GM23248 (cell line): ENCODE results near the gene CLIP4.

Source experiments
- EZH2 ChIP-seq: fragments of 200-600 bp; sonication (generic); IDR thresholded peaks from 2 replicates; pipeline ENCODE4 v1.6.1; 2018; ENCODE audit warnings: antibody characterized with exemption, mild to moderate bottlenecking; ENCODE audit not compliant: insufficient read depth, poor library complexity, severe bottlenecking
- EZH2phosphoT487 ChIP-seq: fragments of 200-600 bp; sonication (generic); IDR thresholded peaks from 2 replicates; pipeline ENCODE4 v1.6.1; 2018; ENCODE audit warnings: antibody characterized with exemption, moderate library complexity, mild to moderate bottlenecking, low read depth; ENCODE audit not compliant: insufficient read depth

GRCh38 chr2:29134933-29135332 is 19.7 kb downstream of the CLIP4 start:
- TF ChIP-seq EZH2 (no peak), EZH2phosphoT487 (no peak)
